K562 (cell line): ENCODE data around the gene GTF2A1L. TPM values are rescaled to one million over a fixed set of nuclear protein-coding genes. Genes with fewer than 3 reads are reported as not detected.

Experiments used
- ATAC-seq: fragments of 200-7000 bp; cut with Tn5 transposase; 3 replicates; pipeline ENCODE4 v1.9.1; 2020; ENCODE audit warnings: moderate library complexity
- BruUV-seq: library from RNA; stranded (reverse); fragments of 400-500 nt; replicated peaks from 2 replicates; lab custom pipeline; 2021; lab: Mats Ljungman, UMichigan
- CTCF ChIA-PET: fragments of 300-600 bp; formaldehyde crosslinking; extraction: SDS; loops from one replicate; lab custom pipeline; 2021; ENCODE audit warnings: low intra/inter-chr PET ratio; lab: Yijun Ruan, JAX
- POLR2A ChIA-PET: fragments of 300-600, 350-650 bp; sonication (Branson Sonifier 250); formaldehyde crosslinking; extraction: SDS; loops from one replicate; lab custom pipeline; 2021; ENCODE audit warnings: antibody characterized with exemption, inconsistent platforms; lab: Yijun Ruan, JAX
- DNase-seq, 4 experiments: peaks; one replicate each; pipeline versions ENCODE4 v3.0.0 to v3.0.0-alpha.2; 2011 to 2018; ENCODE audit warnings: low spot score in 3 of 4, mixed read lengths in 3 of 4; ENCODE audit errors: extremely low read depth in 1 of 4
- FAIRE-seq: peaks from 2 replicates; lab custom pipeline; 2011; peaks lifted over from hg19 to GRCh38; lab: Jason Lieb, UNC
- H2AFZ ChIP-seq: 2 replicates; pipeline ENCODE4 v1.6.0; 2011; ENCODE audit warnings: low read depth, low read length, control low read depth, inconsistent platforms
- H3K27ac ChIP-seq: fragments of 200-600 bp; 3 replicates; pipeline ENCODE4 v1.8.0; 2011; ENCODE audit warnings: low read depth, mild to moderate bottlenecking, control low read depth, inconsistent platforms, low read length, moderate library complexity, mixed read lengths; ENCODE audit errors: extremely low read depth
- H3K27me3 ChIP-seq, 2 experiments: fragments of 300-600 bp in 1 of 2; 2 replicates in 1 of 2; 3 replicates in 1 of 2; pipeline versions ENCODE4 v1.6.0 to v1.8.0; 2011; ENCODE audit warnings: inconsistent platforms in 2 of 2, low read length in 2 of 2, mild to moderate bottlenecking in 1 of 2, mixed read lengths in 1 of 2, moderate library complexity in 1 of 2; ENCODE audit not compliant: control insufficient read depth in 2 of 2, insufficient read depth in 2 of 2
- H3K36me3 ChIP-seq: fragments of 300-600 bp; 3 replicates; pipeline ENCODE4 v1.8.0; 2011; ENCODE audit warnings: mild to moderate bottlenecking, low read length, inconsistent platforms; ENCODE audit not compliant: control insufficient read depth, insufficient read depth
- H3K4me1 ChIP-seq, 2 experiments: fragments of 200-600 bp in 1 of 2; replicated peaks in 1 of 2; 2 replicates in 1 of 2; 3 replicates in 1 of 2; pipeline versions ENCODE4 v1.5.1 to v1.8.0; 2011; ENCODE audit warnings: inconsistent platforms in 2 of 2, low read length in 2 of 2, mild to moderate bottlenecking in 1 of 2, mixed read lengths in 1 of 2, moderate library complexity in 1 of 2; ENCODE audit not compliant: control insufficient read depth in 2 of 2, insufficient read depth in 2 of 2
- H3K4me2 ChIP-seq: 2 replicates; pipeline ENCODE4 v1.6.1; 2011; ENCODE audit warnings: low read length, control low read depth, inconsistent platforms, mixed read lengths; ENCODE audit not compliant: insufficient read depth
- H3K4me3 ChIP-seq: fragments of 200-600 bp; sonication (generic), shearing (Covaris generic); 2 replicates; pipeline ENCODE4 v1.5.1; 2016; ENCODE audit warnings: control low read depth, inconsistent platforms
- H3K79me2 ChIP-seq: fragments of 200-600 bp; 3 replicates; pipeline ENCODE4 v1.8.0; 2011; ENCODE audit warnings: low read length, inconsistent platforms; ENCODE audit not compliant: control insufficient read depth, insufficient read depth
- H3K9ac ChIP-seq, 2 experiments: 2 replicates each; pipeline versions ENCODE4 v1.6.0 to v1.6.1; 2011; ENCODE audit warnings: low read depth in 2 of 2, low read length in 2 of 2, control low read depth in 1 of 2, inconsistent platforms in 1 of 2, mild to moderate bottlenecking in 1 of 2, mixed read lengths in 1 of 2; ENCODE audit not compliant: insufficient read depth in 1 of 2
- H3K9me1 ChIP-seq: one replicate; pipeline ENCODE4 v1.6.0; 2011; ENCODE audit warnings: inconsistent platforms, mild to moderate bottlenecking, low read length, moderate library complexity; ENCODE audit not compliant: control insufficient read depth, insufficient read depth
- H3K9me3 ChIP-seq: replicated peaks from 2 replicates; pipeline ENCODE4 v1.5.1; 2011; ENCODE audit warnings: low read depth, low read length, inconsistent platforms; ENCODE audit not compliant: control insufficient read depth, insufficient read depth
- H4K20me1 ChIP-seq: replicated peaks from 2 replicates; pipeline ENCODE4 v1.6.1; 2011; ENCODE audit warnings: low read length, inconsistent platforms, mixed read lengths; ENCODE audit not compliant: control insufficient read depth, insufficient read depth
- CBFB ChIP-seq: sonication (generic); formaldehyde crosslinking; IDR thresholded peaks from 2 replicates; pipeline ENCODE4 v1.4.0; 2020; ENCODE audit warnings: mild to moderate bottlenecking, missing genetic modification reagents
- HCFC1 ChIP-seq: IDR thresholded peaks from 2 replicates; pipeline ENCODE4 v1.6.1; 2012; ENCODE audit warnings: low read depth, low read length, improper control_type of control experiment
- NCOA6 ChIP-seq: fragments of 450-650 bp; IDR thresholded peaks from 2 replicates; pipeline ENCODE4 v1.6.1; 2017; ENCODE audit warnings: mild to moderate bottlenecking
- NFIX ChIP-seq: fragments of 250-450 bp; sonication (Bioruptor Pico); IDR thresholded peaks from 2 replicates; pipeline ENCODE4 v1.4.0; 2020; ENCODE audit warnings: low read depth, mild to moderate bottlenecking, moderate library complexity
- POLR2B ChIP-seq: fragments of 450-650 bp; IDR thresholded peaks from 2 replicates; pipeline ENCODE4 v1.6.1; 2018; ENCODE audit warnings: low read depth; ENCODE audit not compliant: partially characterized antibody
- RREB1 ChIP-seq: fragments of 250-450 bp; sonication (Bioruptor Pico); IDR thresholded peaks from 2 replicates; pipeline ENCODE4 v1.4.0; 2020
- ZBTB2 ChIP-seq: fragments of 450-650 bp; IDR thresholded peaks from 2 replicates; pipeline ENCODE4 v1.6.1; 2016; ENCODE audit warnings: antibody characterized with exemption
- ZNF57 ChIP-seq: fragments of 450-650 bp; formaldehyde crosslinking; IDR thresholded peaks from 2 replicates; pipeline ENCODE4 v1.4.0; 2020; ENCODE audit warnings: mild to moderate bottlenecking, moderate library complexity
- WGBS: fragments of 100-300 bp; shearing (Covaris generic); methylation state at CpG from one replicate; pipeline ENCODE4 v1.1.6; 2016; ENCODE audit warnings: low coverage, mixed read lengths; ENCODE audit not compliant: insufficient coverage; ENCODE audit errors: missing lambda C conversion rate; 5-methylcytosine and 5-hydroxymethylcytosine counted together
- in situ Hi-C: fragments of 300-500 bp; cut with MboI; formaldehyde crosslinking; loops from 4 replicates; pipeline ENCODE4 v1.15.0; 2018; ENCODE audit warnings: inconsistent platforms, mixed read lengths
- intact Hi-C: fragments of 100-400 bp; cut with micrococcal nuclease; formaldehyde crosslinking; loops from 2 replicates; pipeline ENCODE4 v1.14.2; 2022
- polyA plus RNA-seq, 8 experiments: library from polyadenylated mRNA; depleted of rRNA in 4 of 8; stranded (reverse) in 5 of 8; unstranded in 3 of 8; fragments of >200 nt; fragmentation: Nextera tagmentation in 2 of 8; fragmentation: Illumina TruSeq in 1 of 8; extraction: Ambion mirVana in 2 of 8; extraction: Trizol in 1 of 8; gene quantifications; 2 replicates each; pipeline versions ENCODE4 v1.2.1 to v1.2.3, GENCODE V29; 2011 to 2014; ENCODE audit warnings: inconsistent platforms in 1 of 8, missing spikeins in 1 of 8
- total RNA-seq, 7 experiments: library from RNA; depleted of rRNA in 6 of 7; stranded (reverse); fragments of >200 nt in 6 of 7; fragmentation: Illumina TruSeq in 2 of 7; extraction: Trizol in 2 of 7; gene quantifications; 2 replicates each; pipeline versions ENCODE4 v1.2.1 to v1.2.3, GENCODE V29; 2011 to 2021; ENCODE audit warnings: low replicate concordance in 1 of 7
- TF ChIP-seq, protein P1 (sequence below): fragments of 450-650 bp; conservative IDR thresholded peaks from 2 replicates; pipeline ENCODE4 v1.6.1; 2016; ENCODE audit warnings: missing genetic modification characterization, low read depth, mild to moderate bottlenecking, missing compliant biosample characterization, moderate library complexity

GTF2A1L gene
- total and polyA plus RNA-seq, 9 of the 15 experiments (the other 6 are each of a cell fraction or from before 2014, with no cell fraction given) = 0.05 to 0.35 (median 0.12) TPM; not detected in 5

- intact Hi-C loops = no loop called here
Observed at GRCh38 chr2:48668992-48669391, 51.3 kb downstream of the GTF2A1L start.

GRCh38 chr2:48673581-48673980 lies 55.9 kb downstream of the GTF2A1L start:
- in situ Hi-C loops = no loop called here
- H3K9me1 ChIP-seq = no peaks in the 10 kb centered on the region
- no peaks in the 10 kb centered on the region for H3K36me3 ChIP-seq
- H4K20me1 ChIP-seq = no peaks in the 10 kb centered on the region
- no peaks in the 10 kb centered on the region for H3K79me2 ChIP-seq
- ATAC-seq = no peak
- H3K27me3 ChIP-seq = no peaks in the 10 kb centered on the region
- no TSS peak for BruUV-seq
- DNase-seq = no peak
- H2AFZ ChIP-seq = no peak overlapping the region
- CTCF ChIA-PET = no interaction called here
- H3K9me3 ChIP-seq = no peaks in the 10 kb centered on the region
- POLR2A ChIA-PET = no interaction called here
- H3K27ac ChIP-seq = no peak overlapping the region
- no peaks in the 10 kb centered on the region; a peak in 1 of 5 replicates for H3K4me1 ChIP-seq
- WGBS = 9% methylated on average over 4 of the region's 4 CpGs
- no peak overlapping the region for H3K4me3 ChIP-seq
- intact Hi-C loops = no loop called here
- FAIRE-seq = no peak
- no peak overlapping the region for H3K9ac ChIP-seq
- no peak overlapping the region for H3K4me2 ChIP-seq
- TF ChIP-seq ZBTB2 = no peak
- no peak for TF ChIP-seq HCFC1
- no peak for TF ChIP-seq POLR2B
- TF ChIP-seq ZNF57 = no peak
- no peak for TF ChIP-seq RREB1 (CRISPR knock-in tag)

More at GRCh38 chr2:48668992-48669391, 51.3 kb downstream of the GTF2A1L start:
- no peak overlapping the region for H3K27ac ChIP-seq
- H3K4me3 ChIP-seq = no peak overlapping the region
- no peaks in the 10 kb centered on the region for H3K4me1 ChIP-seq
- no TSS peak for BruUV-seq
- WGBS = 0% methylated on average over 1 of the region's 1 CpG
- H4K20me1 ChIP-seq = no peaks in the 10 kb centered on the region
- FAIRE-seq = no peak
- H3K36me3 ChIP-seq = no peaks in the 10 kb centered on the region
- H2AFZ ChIP-seq = no peak overlapping the region
- H3K9ac ChIP-seq = no peak overlapping the region
- ChIA-PET CTCF (no interaction called here), POLR2A (no interaction called here)
- H3K79me2 ChIP-seq = no peaks in the 10 kb centered on the region
- no peaks in the 10 kb centered on the region for H3K9me3 ChIP-seq
- in situ Hi-C loops = no loop called here
- ATAC-seq = no peak
- no peaks in the 10 kb centered on the region for H3K27me3 ChIP-seq
- H3K4me2 ChIP-seq = no peak overlapping the region
- no peaks in the 10 kb centered on the region for H3K9me1 ChIP-seq
- DNase-seq = no peak
- no peak for TF ChIP-seq NCOA6
- TF ChIP-seq NFIX (CRISPR knock-in tag) = no peak
- TF ChIP-seq CBFB (CRISPR knock-in tag) = no peak
- TF ChIP-seq, protein P1, sequence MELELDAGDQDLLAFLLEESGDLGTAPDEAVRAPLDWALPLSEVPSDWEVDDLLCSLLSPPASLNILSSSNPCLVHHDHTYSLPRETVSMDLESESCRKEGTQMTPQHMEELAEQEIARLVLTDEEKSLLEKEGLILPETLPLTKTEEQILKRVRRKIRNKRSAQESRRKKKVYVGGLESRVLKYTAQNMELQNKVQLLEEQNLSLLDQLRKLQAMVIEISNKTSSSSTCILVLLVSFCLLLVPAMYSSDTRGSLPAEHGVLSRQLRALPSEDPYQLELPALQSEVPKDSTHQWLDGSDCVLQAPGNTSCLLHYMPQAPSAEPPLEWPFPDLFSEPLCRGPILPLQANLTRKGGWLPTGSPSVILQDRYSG (tag) = no peak
- TF ChIP-seq, all 486 proteins: peak for 0
